Activated CD4-positive, alpha-beta T cell treated with anti-CD3 and anti-CD28 coated beads, Interleukin-2, amount 50 U/mL, for 1 hour (primary cell): Measurements from ENCODE around the gene ERAP2.

Experiments used
- DNase-seq: peaks from one replicate; pipeline ENCODE4 v3.0.0-alpha.2; 2020

The ERAP2 gene

DNA sequence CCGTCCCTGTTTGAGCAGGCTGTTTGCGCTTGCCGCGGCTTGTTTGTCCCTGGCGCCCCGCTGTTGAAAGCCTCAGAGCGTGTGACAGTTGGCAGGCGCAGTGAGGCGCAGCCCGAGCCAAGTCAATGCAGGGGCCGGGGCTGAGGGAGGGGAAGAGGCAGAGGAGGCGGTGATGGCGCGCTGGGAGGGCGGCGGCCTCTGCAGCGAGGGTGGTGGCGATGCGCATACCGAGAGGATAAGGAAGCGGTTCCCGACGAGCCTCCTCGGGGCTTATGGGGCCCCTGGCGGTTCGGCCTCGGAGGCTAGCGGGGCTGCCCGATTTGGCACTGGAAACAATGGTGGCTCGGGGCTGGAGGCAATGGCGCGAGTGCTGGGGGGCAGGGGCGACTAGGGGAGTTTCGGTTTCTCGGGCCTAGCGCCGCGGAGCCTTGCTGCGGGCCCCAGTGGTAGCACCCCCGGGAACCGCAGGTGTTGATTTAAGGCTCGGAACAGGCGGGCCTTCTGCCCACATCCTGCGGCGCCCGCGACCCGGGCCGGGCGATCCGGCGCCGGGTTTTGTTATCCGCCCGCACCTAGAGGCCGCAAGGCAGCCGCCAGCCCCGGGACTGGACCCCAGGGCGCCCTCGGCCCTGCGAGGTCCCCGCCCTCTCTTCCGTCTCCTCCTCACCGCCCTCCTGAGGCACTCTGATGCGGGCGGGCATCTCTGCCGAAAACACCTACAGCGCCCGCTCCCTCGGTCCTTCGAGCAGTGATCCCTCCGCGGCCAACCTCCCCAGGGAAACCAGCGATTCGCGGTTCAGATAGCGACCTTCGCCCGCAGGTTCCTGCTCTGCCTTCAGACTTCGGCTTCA, 58.6 kb downstream of the ERAP2 start:
- DNase-seq: peak; percentile 90

DNA sequence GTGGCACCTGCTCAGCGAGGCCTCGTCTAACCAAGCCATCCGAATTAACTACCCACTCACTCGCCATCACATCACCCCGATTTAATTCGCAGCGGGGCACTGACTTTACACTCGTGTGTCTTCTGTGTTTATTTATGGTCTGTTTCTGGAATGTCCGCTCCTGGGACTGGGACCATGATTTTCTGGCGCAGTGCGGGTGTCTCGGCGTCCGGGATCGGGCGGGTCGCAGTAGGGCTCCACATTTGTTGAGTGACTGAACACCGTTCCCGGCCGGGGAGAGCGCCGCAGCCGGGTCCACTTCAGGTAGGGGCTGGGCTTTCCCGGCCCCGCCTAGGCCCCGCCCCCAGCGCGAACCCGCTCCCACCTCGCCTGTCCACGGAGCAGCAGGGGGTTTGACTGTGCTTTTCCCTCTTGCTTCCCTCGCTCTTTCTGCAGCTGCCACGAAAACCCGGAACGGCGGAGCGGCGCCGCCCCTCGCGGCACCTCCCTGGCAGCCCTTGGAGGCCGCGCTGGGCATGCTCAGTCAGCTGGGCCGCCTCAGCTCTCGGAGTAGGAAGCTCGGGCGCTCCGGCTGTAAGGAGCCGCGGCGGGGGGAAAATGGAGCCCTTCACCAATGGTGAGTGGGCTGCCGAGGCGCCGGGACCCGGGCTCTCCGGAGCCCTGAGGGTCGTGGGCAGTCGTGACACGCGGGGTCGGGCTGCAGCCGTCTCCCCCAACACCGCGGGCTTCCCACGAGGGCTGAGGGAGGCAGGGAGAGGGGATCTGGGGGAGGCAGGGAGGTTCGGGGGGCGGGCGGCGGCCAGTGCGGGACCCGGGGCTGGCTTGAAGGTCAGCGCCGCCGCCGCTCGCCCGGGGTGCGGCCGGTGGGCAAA, 59.5 kb downstream of the ERAP2 start, which contains the start of gene LNPEP:
Gene LNPEP (plus strand): TSS at position 522 of the 872 bp plus-strand sequence. CDS start 76 bp downstream, at position 598.
- DNase-seq: peak; percentile 92

DNA sequence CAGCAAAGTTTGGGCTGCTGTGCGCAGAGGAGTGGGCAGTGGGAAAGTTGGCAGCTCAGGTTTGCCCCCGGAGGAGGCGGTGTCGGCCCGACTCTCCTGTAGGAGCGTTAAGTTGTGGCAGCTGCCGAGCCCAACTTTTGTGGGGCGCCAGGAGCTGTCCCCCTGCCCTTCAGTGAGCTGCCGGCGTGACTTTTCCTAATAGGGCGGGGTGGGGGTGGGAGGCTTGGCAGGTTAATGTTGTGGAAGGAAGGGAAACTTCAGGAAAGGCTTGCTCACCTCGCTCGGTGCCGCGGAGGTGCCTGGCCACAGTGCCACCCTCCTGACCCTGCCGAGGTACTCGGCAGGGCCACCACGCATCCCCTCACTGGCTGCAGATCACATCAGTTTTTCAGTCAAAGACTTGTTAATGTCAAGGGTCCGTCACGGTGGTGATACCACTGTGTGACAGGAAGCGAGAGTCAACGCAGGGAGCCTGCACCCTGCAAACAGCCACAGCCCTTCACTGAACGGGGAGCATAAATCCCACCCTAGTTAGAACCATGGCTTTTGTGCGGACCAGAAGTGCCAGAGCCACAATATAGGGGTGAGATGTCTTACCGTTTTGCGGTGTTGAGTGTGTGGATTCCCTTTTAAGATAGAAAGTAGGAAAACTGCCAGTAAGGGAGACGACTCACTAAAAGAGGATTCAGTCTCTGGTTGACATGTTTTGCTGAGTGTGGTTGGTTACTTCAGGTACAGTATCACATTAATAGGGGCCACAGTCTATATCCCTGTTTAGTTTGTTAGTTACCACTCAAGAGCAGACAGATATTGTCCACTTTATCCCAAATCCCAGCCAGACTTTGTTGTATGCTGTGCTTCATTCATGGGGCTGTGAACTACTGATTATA, 60.4 kb downstream of the ERAP2 start:
- DNase-seq: peak; percentile 39

DNA sequence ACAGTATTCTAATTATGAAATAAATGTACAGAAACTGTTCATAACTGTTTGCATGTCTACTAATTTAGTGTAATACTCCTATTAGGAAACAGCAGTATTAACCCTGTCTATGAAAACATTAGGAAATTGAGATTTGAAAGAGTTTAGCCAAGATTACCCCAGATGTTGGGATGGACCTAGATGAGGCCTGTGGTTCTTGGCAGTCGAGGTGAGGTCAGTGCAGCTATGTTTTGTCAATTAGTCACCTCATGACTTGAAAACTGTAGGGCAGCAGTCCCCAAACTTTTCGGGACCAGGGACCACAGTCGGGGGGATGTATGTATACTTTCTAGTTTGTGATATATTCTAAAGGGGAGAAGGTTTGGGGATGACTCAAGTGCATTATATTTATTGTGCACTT, 64.3 kb downstream of the ERAP2 start:
- no peak for DNase-seq

DNA sequence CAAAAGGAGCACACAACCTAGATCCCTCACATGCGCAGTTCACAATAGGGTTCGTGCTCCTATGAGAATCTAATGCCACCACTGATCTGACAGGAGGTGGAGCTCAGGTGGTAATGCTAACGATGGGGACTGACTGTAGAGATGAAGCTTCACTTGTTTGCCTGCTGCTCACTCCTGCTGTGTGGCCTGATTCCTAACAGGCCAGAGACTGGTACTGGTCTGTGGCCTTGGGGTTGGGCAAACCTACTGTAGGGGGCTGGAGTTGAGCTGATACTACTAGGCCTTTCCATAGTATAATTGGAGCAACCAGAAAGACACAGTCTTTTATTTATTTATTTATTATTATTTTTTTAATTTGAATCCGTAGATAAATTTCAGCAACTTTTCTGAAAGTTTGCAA, 64.8 kb downstream of the ERAP2 start:
- DNase-seq: no peak

DNA sequence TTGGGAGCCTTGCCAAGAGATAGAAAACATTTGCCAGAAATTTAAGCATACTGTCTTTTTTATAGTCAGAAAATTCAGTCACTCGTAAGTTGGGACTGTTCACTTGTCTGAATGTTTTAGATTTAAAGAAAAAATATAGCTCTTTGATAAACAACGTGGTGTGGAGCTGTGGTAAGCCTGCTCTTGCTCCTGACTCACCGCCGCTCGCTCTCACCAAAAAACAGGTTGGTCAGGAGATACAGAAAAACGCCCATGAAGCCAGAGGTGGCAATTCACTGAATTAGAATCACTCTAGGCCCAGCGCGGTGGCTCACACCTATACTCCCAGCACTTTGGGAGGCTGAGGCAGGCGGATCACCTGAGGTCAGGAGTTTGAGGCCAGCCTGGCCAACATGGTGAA, 65.8 kb downstream of the ERAP2 start:
- DNase-seq: no peak

DNA sequence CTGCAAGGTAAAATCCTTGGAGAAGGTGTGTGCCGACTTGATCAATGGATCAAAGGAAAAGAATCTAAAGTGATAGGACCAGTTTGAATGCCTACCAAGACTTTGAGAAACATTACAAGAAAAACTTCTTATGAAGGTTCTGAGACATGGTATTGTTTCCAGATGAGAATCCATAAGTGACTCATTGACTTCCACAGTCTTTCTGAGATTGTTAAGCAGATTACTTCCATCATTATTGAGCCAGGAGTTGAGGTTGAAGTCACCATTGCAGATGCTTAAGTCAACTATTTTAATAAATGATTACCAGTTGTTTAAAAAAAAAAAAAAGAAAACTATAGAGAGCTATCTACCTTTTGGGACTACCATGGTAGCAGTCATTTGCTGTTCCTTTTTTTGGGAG, 66.6 kb downstream of the ERAP2 start:
- DNase-seq: no peak

DNA sequence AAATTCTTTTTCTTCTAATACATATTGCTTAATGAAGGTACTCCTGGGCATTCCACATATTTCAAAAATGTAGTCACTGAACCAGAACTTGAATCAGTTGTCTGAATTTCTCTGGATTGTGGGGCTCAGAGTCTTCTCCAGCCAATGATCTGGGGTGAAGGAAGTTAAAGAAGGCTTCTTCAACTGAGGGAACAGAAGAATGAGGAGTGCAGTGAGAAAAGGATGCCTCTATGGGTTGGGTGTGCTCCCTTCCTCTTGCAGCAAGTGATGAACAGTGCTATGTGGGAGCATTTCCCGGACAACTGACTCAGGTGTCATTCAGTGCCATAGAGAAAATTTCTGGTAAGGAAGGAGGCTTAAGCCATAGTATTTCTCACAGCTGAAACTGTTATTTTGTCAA, 67.5 kb downstream of the ERAP2 start:
- no peak for DNase-seq

DNA sequence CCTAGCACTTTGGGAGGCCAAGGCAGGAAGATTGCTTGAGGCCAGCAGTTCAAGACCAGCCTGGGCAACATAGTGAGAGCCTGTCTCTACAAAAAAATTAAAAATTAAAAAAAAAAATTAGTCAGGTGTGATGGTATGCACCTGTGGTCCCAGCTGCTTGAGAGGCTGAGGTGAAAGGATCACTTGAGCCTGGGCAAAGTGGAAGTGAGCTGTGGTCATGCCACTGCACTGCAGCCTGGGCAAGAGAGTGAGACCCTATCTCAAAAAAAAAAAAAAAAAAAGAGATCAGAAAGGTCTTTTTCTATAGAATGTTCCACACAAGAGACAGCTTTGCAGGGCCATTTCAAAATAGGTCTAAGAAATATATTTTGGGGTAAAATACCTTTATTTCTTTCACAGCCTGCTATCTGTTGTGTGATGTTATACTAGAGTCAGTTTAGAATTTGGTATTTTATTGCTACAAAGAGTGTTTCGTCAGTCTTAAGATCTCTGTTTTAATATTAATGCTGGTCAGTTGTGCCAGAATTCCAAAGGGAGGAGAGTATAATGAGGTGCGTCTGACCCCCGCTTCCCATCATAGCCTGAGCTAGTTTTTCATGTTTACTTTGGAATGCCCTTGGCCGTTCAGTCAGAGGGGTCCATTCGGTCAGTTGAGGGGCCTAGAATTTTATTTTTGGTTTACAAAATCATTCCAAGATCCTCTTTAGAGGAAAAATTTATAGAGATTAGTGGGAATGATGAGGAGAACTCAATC, 69.0 kb downstream of the ERAP2 start:
- DNase-seq: no peak

DNA sequence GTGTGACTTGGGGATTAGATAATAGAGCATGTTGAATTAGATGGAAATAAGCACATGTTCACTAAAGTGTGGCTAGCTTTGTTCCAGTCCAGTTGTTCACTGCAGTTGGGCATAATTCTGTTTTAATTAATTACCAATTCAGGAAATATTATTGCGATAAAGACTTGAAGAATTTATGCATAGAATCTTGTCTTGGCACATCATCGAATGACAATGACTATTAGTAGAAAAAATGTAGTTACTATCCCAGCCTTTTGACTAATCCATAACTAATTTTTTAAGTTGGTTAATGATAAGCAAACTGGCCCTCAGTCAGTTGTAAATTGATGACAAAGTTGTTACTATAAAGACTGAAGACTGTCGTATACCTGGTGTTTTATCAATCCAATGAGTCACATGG, 70.1 kb downstream of the ERAP2 start:
- DNase-seq: no peak

DNA sequence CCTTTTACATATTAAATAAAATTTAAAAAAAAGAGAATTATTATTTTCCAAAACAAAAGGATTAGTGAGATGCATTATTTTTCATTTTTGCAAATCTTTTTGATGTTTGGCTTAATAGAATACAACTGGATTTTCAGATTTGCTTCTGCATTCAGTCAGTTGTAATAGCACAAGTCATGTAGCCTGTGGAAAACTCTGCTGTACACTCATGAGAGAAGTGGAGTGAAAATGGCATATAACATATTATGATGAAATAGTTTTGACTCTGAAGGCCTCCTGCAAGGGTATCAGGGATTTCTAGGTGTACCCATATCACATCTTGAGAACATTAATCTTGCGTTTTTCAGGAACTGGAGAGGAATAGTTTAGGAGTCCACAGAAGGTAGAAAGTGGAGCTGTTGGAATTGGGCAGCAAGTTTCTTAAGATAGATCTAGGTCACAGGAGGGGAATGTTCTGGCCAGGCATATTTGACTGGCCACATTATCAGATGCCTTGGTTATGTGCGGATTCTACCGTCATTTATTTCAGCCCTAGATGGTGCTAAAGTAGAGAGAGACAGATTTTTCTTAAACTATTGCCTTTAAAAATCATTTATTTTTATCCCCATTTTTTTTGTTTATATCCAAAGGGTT, 75.9 kb downstream of the ERAP2 start:
- no peak for DNase-seq

DNA sequence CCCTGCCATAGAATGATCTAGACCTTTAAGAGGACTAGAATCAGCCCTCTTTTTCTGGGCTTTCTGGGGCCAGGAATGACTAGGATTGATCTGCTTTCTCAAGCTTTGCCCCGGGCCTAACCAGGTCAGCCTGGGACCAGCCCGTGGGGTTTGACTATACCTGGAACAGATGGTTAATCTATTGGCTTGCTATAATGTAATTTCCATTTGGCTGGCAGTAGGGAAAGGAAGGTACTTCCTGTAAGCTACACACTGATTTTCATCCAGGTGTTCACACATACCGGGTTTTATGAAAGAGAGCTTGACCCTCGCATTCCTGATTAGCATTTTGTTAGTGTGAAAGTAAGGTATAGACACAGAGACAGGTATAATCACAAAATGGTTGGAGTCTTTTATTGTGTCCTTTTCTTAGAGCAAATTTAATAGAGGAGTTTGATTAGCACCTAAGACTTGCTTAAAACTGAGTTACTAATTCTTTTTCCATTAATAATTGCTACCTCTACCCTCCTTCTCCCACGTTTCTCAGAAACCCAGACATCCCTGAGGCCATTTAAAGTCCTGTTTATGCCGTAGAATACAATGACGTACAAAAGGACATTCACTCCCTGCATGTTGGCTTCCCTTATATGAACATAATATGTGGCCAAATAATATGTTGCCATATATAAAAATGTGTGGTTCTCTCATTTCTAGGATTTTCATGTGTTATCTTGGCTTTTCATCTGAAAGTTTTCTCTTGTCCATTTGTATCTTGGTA, 76.9 kb downstream of the ERAP2 start:
- DNase-seq: no peak

DNA sequence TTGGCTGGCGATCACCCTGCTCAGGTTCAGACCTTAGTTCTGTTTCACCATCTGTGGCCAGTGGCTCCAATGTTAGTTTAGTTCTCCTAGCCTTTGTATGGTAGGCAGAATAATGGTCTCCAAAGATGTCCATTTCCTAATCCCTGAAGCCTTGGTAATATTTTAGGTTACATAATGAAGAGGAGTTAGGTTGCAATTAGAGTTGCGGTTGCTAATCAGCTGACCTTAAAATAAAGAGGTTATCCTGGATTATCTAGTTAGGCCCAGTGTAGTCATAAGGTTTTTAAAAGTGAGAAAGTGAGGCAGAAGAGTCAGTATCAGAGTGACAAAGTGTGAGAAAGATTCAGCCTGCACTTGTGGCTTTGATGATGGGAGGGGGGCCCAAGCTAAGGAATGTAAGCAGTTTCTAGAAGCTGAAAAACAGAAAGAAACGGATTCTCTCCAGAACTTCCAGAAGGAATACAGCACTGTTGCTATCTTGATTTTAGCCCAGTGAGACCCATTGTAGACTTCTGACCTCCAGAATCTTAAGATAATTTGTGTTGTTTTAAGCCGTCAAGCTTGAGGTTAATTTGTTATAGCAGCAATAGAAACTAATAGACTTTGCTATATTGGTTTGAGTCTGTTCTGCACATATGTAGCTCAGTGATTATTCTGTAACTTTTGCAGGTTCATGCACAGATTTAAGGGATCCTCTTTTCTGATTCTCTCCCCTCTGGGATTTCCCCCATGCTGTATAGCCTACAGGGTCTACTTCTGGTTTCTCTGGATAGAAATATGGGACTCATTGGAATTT, 81.2 kb downstream of the ERAP2 start:
- DNase-seq: no peak

DNA sequence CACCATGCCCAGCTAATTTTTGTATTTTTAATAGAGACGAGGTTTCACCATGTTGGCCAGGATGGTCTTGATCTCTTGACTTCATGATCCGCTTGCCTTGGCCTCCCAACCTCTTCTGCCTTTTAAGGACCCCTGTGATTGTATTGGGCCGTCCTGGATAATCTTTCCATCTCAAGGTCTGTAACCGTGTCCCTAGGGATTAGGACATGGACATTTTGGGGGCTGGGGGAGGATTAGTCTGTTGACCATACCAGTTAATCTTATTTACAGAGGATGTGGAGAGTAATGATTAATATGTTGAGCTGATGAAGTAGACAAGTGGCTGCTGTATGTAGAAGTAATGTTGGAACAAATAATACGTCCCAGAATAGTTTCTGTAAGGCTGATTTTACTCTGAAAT, 82.7 kb downstream of the ERAP2 start:
- no peak for DNase-seq

DNA sequence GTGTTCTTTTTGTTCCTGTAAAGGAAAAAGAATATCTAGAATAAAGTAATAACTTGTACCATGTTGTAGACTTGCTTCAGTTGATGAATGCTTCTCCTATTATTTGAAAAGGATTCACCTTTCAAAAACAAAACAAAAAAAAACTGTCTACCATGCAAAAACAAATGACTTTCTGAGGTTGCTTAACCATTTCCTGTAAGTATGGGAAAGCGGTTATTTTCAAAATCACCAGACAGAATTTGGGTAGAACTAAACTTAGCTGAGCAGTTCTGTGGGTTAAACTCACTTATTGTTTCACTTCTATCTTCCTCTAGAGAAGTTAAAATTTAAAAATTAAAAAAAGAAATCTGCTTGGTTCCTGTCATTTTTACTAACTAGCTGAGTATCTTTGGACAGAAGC, 84.8 kb downstream of the ERAP2 start:
- DNase-seq: no peak

DNA sequence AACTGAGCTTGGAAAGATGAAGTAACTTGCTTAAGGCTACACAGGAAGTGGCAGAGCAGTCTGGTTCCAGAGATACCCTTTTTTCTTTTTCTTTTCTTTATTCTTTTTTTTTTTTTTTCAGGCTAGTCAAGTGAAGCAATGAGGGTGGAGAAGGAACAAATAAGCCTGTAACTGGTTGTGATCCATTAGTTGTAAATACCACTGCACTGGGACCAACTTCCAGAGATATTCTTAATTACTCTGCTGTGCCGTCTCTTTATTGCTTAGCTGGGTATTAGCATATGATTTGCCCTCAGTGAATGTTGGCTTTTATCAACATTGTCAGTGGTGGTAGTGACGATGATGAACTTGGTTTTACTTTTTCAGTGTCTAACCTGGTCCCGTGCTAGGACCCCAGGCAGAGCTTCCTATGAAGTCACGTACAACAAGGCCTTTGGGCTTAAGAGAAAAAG, 86.3 kb downstream of the ERAP2 start:
- DNase-seq: no peak

DNA sequence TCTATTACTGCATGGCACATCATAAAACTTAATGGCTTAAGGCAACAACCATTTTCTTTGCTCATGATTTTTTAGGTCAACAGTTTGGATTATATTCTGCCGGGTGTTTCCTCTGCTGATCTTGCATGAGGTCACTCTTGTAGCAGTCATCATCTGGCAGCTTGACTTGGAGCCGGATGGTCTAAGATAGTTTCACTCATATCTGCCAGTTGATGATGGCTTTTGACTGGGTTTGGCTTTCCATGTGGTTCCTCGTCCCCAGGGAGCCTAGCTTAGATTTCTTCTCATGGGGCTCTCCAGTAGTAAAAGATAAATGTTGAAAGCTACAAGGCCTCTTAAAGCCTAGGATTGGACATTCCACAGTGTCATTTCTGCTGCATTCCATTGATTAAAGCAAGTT, 87.0 kb downstream of the ERAP2 start:
- peak; percentile 7 for DNase-seq

DNA sequence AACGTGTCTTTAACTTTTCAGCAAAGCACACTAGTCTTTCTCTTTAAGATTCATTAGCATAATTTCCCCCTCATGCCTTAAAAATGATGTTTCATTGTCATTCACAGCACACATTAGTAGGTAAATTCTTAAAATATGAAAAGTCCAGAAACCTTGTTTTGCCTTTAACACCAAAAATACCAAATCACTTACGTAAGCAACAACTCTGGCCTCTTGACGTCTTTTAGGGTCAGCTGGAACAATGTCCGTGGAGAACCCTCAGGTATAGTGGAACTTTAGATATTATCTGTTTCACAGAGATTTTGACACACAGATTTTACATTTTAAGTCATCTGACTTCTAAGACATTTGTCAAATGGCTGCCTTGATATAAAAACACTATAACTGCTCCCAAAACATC, 90.5 kb downstream of the ERAP2 start:
- no peak for DNase-seq

DNA sequence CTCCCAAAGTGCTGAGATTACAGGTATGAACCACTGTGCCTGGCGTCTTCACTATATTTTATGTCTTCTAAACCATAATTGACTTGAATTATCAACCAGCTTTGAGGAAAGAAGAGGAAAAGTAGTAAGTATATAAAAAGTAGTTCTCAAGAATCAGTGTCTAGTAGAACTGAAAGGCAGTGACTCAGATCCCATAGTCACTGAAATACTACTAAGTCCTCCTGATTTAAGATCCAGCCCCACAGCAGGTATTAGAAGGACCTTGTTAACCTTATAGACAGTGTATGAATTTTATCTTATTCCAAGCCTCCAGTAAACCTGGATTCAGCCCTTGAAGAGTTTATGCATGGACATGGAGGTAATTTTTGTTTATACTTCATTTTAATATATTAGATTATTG, 91.1 kb downstream of the ERAP2 start:
- DNase-seq: no peak

DNA sequence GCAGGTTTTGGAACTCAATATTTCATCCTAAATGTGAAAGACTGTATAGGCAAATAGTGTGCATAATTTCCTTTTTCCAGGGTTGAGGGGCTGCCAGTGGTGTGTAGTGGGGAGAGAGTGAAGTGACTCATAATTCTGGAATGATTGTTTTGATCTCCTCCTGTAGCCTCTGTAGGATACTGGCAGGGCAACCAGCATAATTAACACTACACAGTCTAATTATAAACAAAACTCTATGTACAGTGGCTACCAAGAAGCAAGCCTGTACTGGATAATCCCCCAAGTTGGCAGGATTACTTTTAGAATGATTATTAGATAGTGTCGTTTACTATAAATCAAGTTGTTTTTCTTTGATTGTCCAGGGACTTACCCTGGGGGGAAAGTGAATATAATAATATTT, 91.8 kb downstream of the ERAP2 start:
- no peak for DNase-seq
